Neural progenitor cell (in vitro differentiated cells): ENCODE results near the gene GOLGA6L10. TPM values are rescaled to one million over a fixed set of nuclear protein-coding genes. Genes with fewer than 3 reads are reported as not detected.

ENCODE experiments used
- DNase-seq: peaks from one replicate; pipeline ENCODE4 v3.0.0-alpha.2; 2016; ENCODE audit warnings: low spot score
- H2AFZ ChIP-seq: fragments of 200-600 bp; sonication (generic); replicated peaks from 2 replicates; pipeline ENCODE4 v1.6.1; 2016; ENCODE audit warnings: antibody characterized with exemption
- H3F3A ChIP-seq: fragments of 200-600 bp; sonication (generic); 2 replicates; pipeline ENCODE4 v1.6.1; 2016; ENCODE audit warnings: antibody characterized with exemption, low read depth
- H3K27ac ChIP-seq: fragments of 200-600 bp; sonication (generic); 2 replicates; pipeline ENCODE4 v1.5.1; 2016; ENCODE audit warnings: mild to moderate bottlenecking
- H3K27me3 ChIP-seq: fragments of 200-600 bp; sonication (generic); 2 replicates; pipeline ENCODE4 v1.6.1; 2016; ENCODE audit warnings: mild to moderate bottlenecking, moderate library complexity
- H3K36me3 ChIP-seq: fragments of 200-600 bp; sonication (generic); 2 replicates; pipeline ENCODE4 v1.5.1; 2016
- H3K4me1 ChIP-seq: fragments of 200-600 bp; sonication (generic); 2 replicates; pipeline ENCODE4 v1.6.1; 2016; ENCODE audit warnings: mixed run types
- H3K4me2 ChIP-seq: fragments of 200-600 bp; sonication (generic); 2 replicates; pipeline ENCODE4 v1.6.1; 2016
- H3K4me3 ChIP-seq: fragments of 200-600 bp; sonication (generic); 2 replicates; pipeline ENCODE4 v1.5.1; 2016
- H3K79me2 ChIP-seq: fragments of 200-600 bp; sonication (generic); 2 replicates; pipeline ENCODE4 v1.6.1; 2016; ENCODE audit warnings: low read depth
- H3K9ac ChIP-seq: fragments of 200-600 bp; sonication (generic); 2 replicates; pipeline ENCODE4 v1.6.1; 2016
- H3K9me3 ChIP-seq: fragments of 200-600 bp; sonication (generic); 2 replicates; pipeline ENCODE4 v1.5.1; 2016; ENCODE audit warnings: low read depth
- H4K20me1 ChIP-seq: fragments of 200-600 bp; sonication (generic); 2 replicates; pipeline ENCODE4 v1.6.1; 2016; ENCODE audit warnings: low read depth
- H3K27ac Mint-ChIP-seq: 3 replicates; pipeline ENCODE4 v1.8.0; 2021; ENCODE audit warnings: mixed read lengths
- H3K27me3 Mint-ChIP-seq: 2 replicates; pipeline ENCODE4 v1.8.0; 2022; ENCODE audit warnings: low read depth, mild to moderate bottlenecking, inconsistent platforms, moderate library complexity, mixed read lengths; ENCODE audit not compliant: insufficient read depth
- H3K36me3 Mint-ChIP-seq: 3 replicates; pipeline ENCODE4 v1.8.0; 2021; ENCODE audit warnings: mixed read lengths
- H3K4me1 Mint-ChIP-seq: 3 replicates; pipeline ENCODE4 v1.8.0; 2021; ENCODE audit warnings: mixed read lengths
- H3K4me3 Mint-ChIP-seq: 3 replicates; pipeline ENCODE4 v1.8.0; 2021; ENCODE audit warnings: mild to moderate bottlenecking, moderate library complexity, mixed read lengths
- H3K9me3 Mint-ChIP-seq: 3 replicates; pipeline ENCODE4 v1.8.0; 2020; ENCODE audit warnings: mixed read lengths
- EZH2 ChIP-seq: fragments of 200-600 bp; sonication (generic); IDR thresholded peaks from 2 replicates; pipeline ENCODE4 v1.6.1; 2017; ENCODE audit warnings: antibody characterized with exemption, mild to moderate bottlenecking, moderate library complexity
- EZH2phosphoT487 ChIP-seq: fragments of 200-600 bp; sonication (generic); IDR thresholded peaks from 2 replicates; pipeline ENCODE4 v1.6.1; 2017; ENCODE audit warnings: antibody characterized with exemption
- total RNA-seq: library from RNA; depleted of rRNA; stranded (reverse); fragments of >200 nt; gene quantifications from 2 replicates; pipeline ENCODE4 v1.2.3, GENCODE V29; 2015; ENCODE audit warnings: low replicate concordance
- TF ChIP-seq, protein P1 (sequence below): fragments of 200-600 bp; sonication (generic); IDR thresholded peaks from 2 replicates; pipeline ENCODE4 v1.5.1; 2017; ENCODE audit warnings: antibody characterized with exemption, mild to moderate bottlenecking

Gene GOLGA6L10
- total RNA-seq, 1 donor from 2014 or later = 1.3 TPM

DNA sequence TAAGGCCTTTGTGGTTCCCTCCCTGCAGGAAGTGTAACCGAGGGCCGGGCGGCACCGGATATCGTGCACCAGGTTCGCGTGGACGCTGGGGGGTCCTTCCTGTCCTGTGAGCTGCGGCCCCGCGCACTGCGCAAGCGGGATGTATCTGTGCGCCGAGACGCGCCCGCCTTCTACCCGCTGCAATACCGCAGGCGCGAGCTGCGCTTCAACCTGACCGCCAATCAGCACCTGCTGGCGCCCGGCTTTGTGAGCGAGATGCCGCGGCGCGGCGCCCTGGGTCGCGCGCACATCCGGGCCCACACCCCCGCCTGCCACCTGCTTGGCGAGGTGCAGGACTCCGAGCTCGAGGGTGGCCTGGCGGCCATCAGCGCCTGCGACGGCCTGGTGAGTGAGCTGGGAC lies 50.8 kb downstream of the GOLGA6L10 start:
- Histone ChIP-seq H3K4me1 (peaks cover 12% of the 10 kb centered on the region), H4K20me1 (no peaks in the 10 kb centered on the region), H3K27ac (no peak overlapping the region), H2AFZ (no peak overlapping the region), H3K79me2 (no peaks in the 10 kb centered on the region), H3K9ac (no peak overlapping the region), H3K4me2 (no peak overlapping the region), H3F3A (no peaks in the 10 kb centered on the region), H3K9me3 (no peaks in the 10 kb centered on the region), H3K36me3 (no peaks in the 10 kb centered on the region), H3K27me3 (no peaks in the 10 kb centered on the region), H3K4me3 (no peak overlapping the region)
- no peaks in the 10 kb centered on the region for H3K9me3 Mint-ChIP-seq
- TF ChIP-seq EZH2phosphoT487 = no peak
- TF ChIP-seq, protein P1, sequence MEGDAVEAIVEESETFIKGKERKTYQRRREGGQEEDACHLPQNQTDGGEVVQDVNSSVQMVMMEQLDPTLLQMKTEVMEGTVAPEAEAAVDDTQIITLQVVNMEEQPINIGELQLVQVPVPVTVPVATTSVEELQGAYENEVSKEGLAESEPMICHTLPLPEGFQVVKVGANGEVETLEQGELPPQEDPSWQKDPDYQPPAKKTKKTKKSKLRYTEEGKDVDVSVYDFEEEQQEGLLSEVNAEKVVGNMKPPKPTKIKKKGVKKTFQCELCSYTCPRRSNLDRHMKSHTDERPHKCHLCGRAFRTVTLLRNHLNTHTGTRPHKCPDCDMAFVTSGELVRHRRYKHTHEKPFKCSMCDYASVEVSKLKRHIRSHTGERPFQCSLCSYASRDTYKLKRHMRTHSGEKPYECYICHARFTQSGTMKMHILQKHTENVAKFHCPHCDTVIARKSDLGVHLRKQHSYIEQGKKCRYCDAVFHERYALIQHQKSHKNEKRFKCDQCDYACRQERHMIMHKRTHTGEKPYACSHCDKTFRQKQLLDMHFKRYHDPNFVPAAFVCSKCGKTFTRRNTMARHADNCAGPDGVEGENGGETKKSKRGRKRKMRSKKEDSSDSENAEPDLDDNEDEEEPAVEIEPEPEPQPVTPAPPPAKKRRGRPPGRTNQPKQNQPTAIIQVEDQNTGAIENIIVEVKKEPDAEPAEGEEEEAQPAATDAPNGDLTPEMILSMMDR = no peak
- TF ChIP-seq EZH2 = no peak
- peaks cover 3% of the 10 kb centered on the region for H3K27me3 Mint-ChIP-seq
- no peak overlapping the region for H3K27ac Mint-ChIP-seq
- H3K36me3 Mint-ChIP-seq = no peaks in the 10 kb centered on the region
- H3K4me3 Mint-ChIP-seq = no peak overlapping the region
- H3K4me1 Mint-ChIP-seq = peaks cover 13% of the 10 kb centered on the region
- no peak for DNase-seq

GRCh38 chr15:82298032-82298431 lies 51.2 kb downstream of the GOLGA6L10 start:
- H3K9me3 ChIP-seq = no peaks in the 10 kb centered on the region
- TF ChIP-seq, protein P1 = no peak
- TF ChIP-seq EZH2phosphoT487 = no peak
- TF ChIP-seq EZH2 = no peak
- H3K27ac ChIP-seq = no peak overlapping the region
- Mint-ChIP-seq H3K27me3 (peaks cover 3% of the 10 kb centered on the region), H3K27ac (no peak overlapping the region), H3K4me3 (no peak overlapping the region), H3K36me3 (no peaks in the 10 kb centered on the region), H3K4me1 (peaks cover 13% of the 10 kb centered on the region), H3K9me3 (no peaks in the 10 kb centered on the region)
- no peak overlapping the region for H3K9ac ChIP-seq
- H4K20me1 ChIP-seq = no peaks in the 10 kb centered on the region
- H3K4me3 ChIP-seq = no peak overlapping the region
- no peaks in the 10 kb centered on the region for H3K27me3 ChIP-seq
- no peak overlapping the region for H3K4me2 ChIP-seq
- H2AFZ ChIP-seq = no peak overlapping the region
- H3K79me2 ChIP-seq = no peaks in the 10 kb centered on the region
- no peak for DNase-seq
- no peaks in the 10 kb centered on the region for H3K36me3 ChIP-seq
- no peaks in the 10 kb centered on the region for H3F3A ChIP-seq
- H3K4me1 ChIP-seq = peaks cover 12% of the 10 kb centered on the region

- no peaks in the 10 kb centered on the region for H3K9me3 Mint-ChIP-seq
- no peak overlapping the region for H3K27ac Mint-ChIP-seq
- no peaks in the 10 kb centered on the region for H3K27me3 ChIP-seq
- no peaks in the 10 kb centered on the region for H3K9me3 ChIP-seq
- H3K27ac ChIP-seq = no peak overlapping the region
- H3K9ac ChIP-seq = no peak overlapping the region
- H3K36me3 Mint-ChIP-seq = no peaks in the 10 kb centered on the region
- no peak for DNase-seq
- H4K20me1 ChIP-seq = no peaks in the 10 kb centered on the region
- no peaks in the 10 kb centered on the region for H3F3A ChIP-seq
- no peaks in the 10 kb centered on the region for H3K36me3 ChIP-seq
- peaks cover 12% of the 10 kb centered on the region for H3K4me1 ChIP-seq
- H3K79me2 ChIP-seq = no peaks in the 10 kb centered on the region
- peaks cover 3% of the 10 kb centered on the region for H3K27me3 Mint-ChIP-seq
- H3K4me3 Mint-ChIP-seq = no peak overlapping the region
- no peak for TF ChIP-seq EZH2
- TF ChIP-seq, protein P1 = no peak
- TF ChIP-seq EZH2phosphoT487 = no peak
- no peak overlapping the region for H3K4me3 ChIP-seq
- peaks cover 13% of the 10 kb centered on the region for H3K4me1 Mint-ChIP-seq
- H2AFZ ChIP-seq = no peak overlapping the region
- no peak overlapping the region for H3K4me2 ChIP-seq
These were observed 51.7 kb downstream of the GOLGA6L10 start for GRCh38 chr15:82297546-82297945.
